ENCODE results near the gene NXPH3. TPM values are rescaled to one million over a fixed set of nuclear protein-coding genes. Genes with fewer than 3 reads are reported as not detected.

The NXPH3 gene
- total and polyA plus RNA-seq, 10 of the 15 experiments (the other 5 are each of a cell fraction or from before 2014, with no cell fraction given), result 0.08 to 0.35 (median 0.12) TPM; not detected in 2

DNA sequence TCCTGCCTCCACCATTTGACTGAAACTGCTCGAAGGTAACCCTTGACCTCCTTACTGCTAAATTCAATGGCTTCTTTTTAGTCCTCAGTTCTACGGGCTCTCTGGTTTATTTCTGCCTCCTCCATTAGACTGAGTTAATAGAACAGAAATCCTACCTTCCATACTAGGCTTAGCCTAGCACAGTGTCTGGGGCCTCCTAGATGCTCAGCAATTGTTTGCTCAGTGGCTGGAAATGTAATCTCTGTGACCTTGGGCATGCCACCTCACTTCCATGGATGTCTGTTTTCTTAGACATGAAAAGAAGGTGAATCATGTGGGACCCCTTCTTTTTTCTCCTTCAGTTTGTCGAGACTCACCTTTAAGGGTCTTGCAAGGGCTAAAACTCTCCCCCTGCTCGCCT is 19.7 kb downstream of the NXPH3 start:
- ATAC-seq (no peak), FAIRE-seq (no peak), DNase-seq (ENCODE audit: low read depth, low spot score) (no peak)
- H3K4me3 ChIP-seq, result no peak overlapping the region
- intact Hi-C loops (cut with micrococcal nuclease; ENCODE audit: unreplicated experiment) (no loop called here), in situ Hi-C loops (cut with MboI) (no loop called here)
- no peak for TF ChIP-seq YBX1 (IDR thresholded peaks at IDR 0.05)
- TF ChIP-seq LARP7 (IDR thresholded peaks at IDR 0.05), result no peak
- no peak for TF ChIP-seq NBN (IDR thresholded peaks at IDR 0.05)
- no peak for TF ChIP-seq ZNF592 (IDR thresholded peaks at IDR 0.05)
- TF ChIP-seq BRCA1 (IDR thresholded peaks at IDR 0.05; ENCODE audit: low read depth, low read length), result no peak
- TF ChIP-seq IRF4 (IDR thresholded peaks at IDR 0.05; ENCODE audit: low read depth, low read length), result no peak
- no peak for TF ChIP-seq ZZZ3 (IDR thresholded peaks at IDR 0.05; ENCODE audit: control insufficient read depth, insufficient read length, low read depth)
- no peak for TF ChIP-seq ATF7 (IDR thresholded peaks at IDR 0.05; ENCODE audit: low read depth)
- no peak for TF ChIP-seq EZH2 (IDR thresholded peaks at IDR 0.05; ENCODE audit: borderline replicate concordance, control insufficient read depth, low read depth, low read length)
- CTCF ChIA-PET, result interaction anchor here (0.6 to 1.6 kb wide), 4 partner anchors 26 to 701 kb away, joined by 3 to 4 read pairs (median 3); no protein-coding TSS in a partner anchor
- SMC1A ChIA-PET (ENCODE audit: uncharacterized antibody, unreplicated experiment), result interaction anchor here (1.6 kb wide), 1 partner anchor 113 kb away, joined by 3 read pairs; the partner anchor contains the start of gene SLC35B1
- H3K9me3 ChIP-seq (replicated peaks; ENCODE audit: control insufficient read depth, insufficient read depth, low read length), result no peaks in the 10 kb centered on the region
- POLR2A ChIA-PET, result interaction anchor here (0.6 to 0.7 kb wide), 2 partner anchors 20 to 99 kb away, joined by 3 to 6 read pairs; no protein-coding TSS in a partner anchor
- H3K36me3 ChIP-seq (ENCODE audit: control insufficient read depth in 2 of 2, insufficient read depth in 2 of 2, low read length in 1 of 2), result peaks cover 3 to 8% of the 10 kb centered on the region in 2 experiments; a peak in 3 of 4 replicates
- RAD21 ChIA-PET (ENCODE audit: unreplicated experiment), result no interaction called here
- no peak overlapping the region for H3K4me2 ChIP-seq (ENCODE audit: control insufficient read depth, insufficient read depth)
- no TSS peak for BruUV-seq (replicated peaks)
- no peaks in the 10 kb centered on the region for H4K20me1 ChIP-seq (ENCODE audit: control insufficient read depth, insufficient read depth)
- H3K4me1 ChIP-seq (ENCODE audit: control insufficient read depth, insufficient read depth, low read length), result no peaks in the 10 kb centered on the region
- no peak overlapping the region for H3K27ac ChIP-seq (ENCODE audit: control insufficient read depth, insufficient read depth)
- H2AFZ ChIP-seq (ENCODE audit: control insufficient read depth, low read depth, low read length), result no peak overlapping the region
- no peak overlapping the region for H3K9ac ChIP-seq (ENCODE audit: control insufficient read depth, insufficient read depth, low read length)
- no peaks in the 10 kb centered on the region for H3K79me2 ChIP-seq (ENCODE audit: control insufficient read depth, insufficient read depth, low read length)
- WGBS (ENCODE audit: insufficient coverage, insufficient replicate concordance, low lambda C conversion rate, missing lambda C conversion rate), result 93% methylated on average over 4 of the region's 4 CpGs
- H3K27me3 ChIP-seq (replicated peaks in 1 of 2; ENCODE audit: control insufficient read depth in 2 of 2, insufficient read depth in 2 of 2, low read length in 1 of 2), result no peaks in the 10 kb centered on the region

Data from GM12878 (cell line).